GM19328 (cell line): Measurements from ENCODE around the gene GPR17.

ENCODE experiments used
- ATAC-seq: cut with Tn5 transposase; IDR thresholded peaks from one replicate; pipeline ENCODE4 v1.9.1; 2021; ENCODE audit warnings: mild to moderate bottlenecking, moderate library complexity; ENCODE audit not compliant: unreplicated experiment

Gene GPR17

DNA sequence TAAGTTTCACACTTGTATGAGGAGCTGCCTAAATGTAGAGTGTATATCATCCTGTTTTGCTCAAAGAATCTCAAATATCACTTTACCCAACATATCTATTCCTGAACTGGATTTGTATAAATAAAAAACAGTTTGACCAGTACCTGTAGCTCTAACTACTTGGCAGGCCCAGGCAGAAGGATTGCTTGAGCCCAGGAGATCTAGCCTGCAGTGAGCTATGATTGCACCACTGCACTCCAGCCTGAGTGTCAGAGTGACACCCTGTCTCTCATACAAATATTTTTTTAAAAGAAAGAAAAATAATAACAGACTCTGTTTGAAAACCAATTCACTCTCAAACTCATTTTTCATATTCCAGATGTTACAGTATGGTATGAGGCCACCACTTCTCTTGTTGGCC is 37.1 kb downstream of the GPR17 start:
- no peak for ATAC-seq

GRCh38 chr2:127683757-127684156 is 37.8 kb downstream of the GPR17 start:
- no peak for ATAC-seq

DNA sequence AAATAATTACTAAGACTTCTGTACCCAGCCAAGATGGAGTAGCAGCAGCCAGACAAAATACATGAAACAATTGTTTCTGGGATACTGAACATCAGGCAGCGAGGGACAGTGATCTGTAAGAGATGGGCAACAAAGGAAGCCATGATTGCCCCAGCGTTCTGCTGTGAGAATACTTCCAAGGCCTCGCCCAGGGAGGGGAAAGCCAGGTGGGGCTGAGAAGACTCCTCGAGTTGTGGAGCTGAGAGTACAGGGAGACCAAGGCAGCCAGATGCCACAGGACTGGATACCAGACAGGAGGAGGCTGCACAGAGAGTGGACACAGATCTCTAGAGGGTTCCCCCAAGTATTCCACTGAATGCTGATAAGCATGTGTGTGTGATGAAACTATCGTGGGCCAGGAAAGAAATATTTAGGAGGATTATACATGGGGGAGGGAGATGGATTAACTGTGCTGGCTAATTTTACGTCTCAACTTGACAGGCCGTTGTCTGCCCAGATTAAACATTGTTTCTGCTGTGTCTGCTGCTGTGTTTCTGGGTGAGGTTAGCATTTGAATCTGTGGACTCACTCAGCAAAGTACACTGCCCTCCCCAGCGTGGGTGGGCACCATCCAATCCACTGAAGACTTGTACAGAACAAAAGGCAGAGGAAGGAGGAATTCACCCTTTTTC is 39.6 kb downstream of the GPR17 start:
- ATAC-seq: no peak

DNA sequence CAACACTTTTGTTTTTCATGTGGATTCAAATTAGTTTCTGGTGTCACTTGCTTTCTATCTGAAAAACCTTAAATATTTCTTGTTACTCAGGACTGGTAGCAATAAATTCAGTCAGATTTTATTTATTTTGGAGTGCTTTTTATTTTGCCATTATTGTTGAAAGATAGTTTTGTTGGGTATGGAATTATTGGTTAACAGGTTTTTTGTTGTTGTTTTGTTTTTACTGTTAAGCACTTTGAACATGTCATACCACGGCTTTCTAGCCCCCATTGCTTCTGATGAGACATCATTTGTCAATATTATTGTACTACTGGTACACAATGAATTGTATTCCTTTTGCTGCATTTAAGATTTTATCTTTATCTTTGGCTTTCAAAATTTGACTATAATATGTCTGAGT is 42.5 kb downstream of the GPR17 start:
- no peak for ATAC-seq

- no peak for ATAC-seq
Measured at GRCh38 chr2:127690696-127691095, 44.7 kb downstream of the GPR17 start.

- no peak for ATAC-seq
Measured at GRCh38 chr2:127694986-127695385, 49.0 kb downstream of the GPR17 start.

GRCh38 chr2:127695491-127696472 is 49.8 kb downstream of the GPR17 start:
- no peak for ATAC-seq

GRCh38 chr2:127697482-127698180 is 51.7 kb downstream of the GPR17 start:
- no peak for ATAC-seq

DNA sequence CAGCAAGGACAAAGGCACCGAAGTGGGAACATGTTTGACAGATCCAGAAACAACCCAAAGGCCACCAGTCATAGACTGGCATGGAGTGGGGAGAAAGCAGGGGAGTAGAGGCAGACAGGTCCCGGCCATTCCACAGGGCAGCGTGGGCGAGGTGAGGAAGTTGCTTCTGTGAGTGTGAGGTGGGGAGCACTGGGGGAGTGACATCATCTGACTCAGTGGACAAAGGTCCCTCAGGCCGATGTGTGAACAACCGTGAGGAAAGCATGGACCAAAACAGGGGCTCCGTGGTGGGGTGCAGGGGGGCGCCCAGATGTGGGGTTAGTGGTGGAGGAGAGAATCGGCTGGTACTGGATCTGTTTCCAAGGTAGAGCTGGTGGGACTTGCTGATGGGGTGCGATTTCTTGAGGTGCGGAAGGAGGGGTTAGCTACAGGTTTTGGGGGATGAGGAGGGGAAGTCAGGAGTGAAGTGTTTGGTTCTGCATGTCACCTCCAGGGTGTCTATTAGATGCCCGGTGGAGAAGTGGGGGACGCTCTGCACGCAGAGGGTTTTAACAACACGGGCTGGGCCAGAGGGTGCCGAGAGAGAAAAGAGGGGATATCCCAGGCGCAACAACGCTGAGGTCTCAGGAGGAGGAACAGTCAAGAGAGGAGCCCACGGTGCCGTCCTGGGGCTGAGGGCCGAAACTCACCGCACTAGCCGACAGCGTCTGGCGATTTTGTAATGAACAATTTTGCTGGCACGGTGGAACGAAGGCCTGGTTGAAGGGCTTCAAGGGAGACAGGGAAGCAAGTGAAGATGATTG is 52.8 kb downstream of the GPR17 start:
- no peak for ATAC-seq

DNA sequence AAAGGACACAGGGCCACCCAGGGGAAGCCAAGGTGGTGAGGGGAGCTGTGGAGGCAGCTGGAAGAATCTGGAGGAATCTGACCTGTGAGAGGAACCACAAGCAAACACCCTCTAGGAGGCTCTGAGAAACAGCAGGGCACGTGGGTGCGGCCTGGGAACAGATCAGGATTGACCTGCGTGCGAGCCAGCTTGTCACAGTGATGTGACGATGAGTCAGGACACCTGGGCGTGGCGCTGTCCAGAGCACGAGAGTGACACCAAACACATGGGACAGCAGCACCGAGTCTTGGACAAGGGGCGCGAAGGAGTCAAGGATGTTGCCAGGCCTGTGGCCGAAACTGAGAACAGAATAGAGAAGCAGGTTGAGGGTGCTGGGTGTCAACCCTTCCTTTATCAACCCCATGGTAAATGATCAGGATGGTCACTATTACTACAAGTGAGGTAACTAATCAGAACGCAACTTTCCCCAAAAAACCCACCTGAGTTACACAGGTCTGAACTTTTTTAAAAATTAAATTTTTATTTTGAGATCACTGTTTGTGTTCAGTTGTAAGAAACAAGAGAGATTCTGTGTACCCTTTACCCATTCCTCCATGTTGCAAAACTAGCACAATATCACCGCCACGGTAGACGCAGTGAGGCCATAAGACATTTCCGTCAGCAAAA is 54.7 kb downstream of the GPR17 start:
- ATAC-seq: peak; percentile 44

GRCh38 chr2:127701193-127701650 is 55.3 kb downstream of the GPR17 start, which contains the start of gene SFT2D3:
TSS of gene SFT2D3 (plus strand) at chr2:127701497. CDS start at chr2:127701529, 32 bp downstream.
- peak; percentile 59 for ATAC-seq

DNA sequence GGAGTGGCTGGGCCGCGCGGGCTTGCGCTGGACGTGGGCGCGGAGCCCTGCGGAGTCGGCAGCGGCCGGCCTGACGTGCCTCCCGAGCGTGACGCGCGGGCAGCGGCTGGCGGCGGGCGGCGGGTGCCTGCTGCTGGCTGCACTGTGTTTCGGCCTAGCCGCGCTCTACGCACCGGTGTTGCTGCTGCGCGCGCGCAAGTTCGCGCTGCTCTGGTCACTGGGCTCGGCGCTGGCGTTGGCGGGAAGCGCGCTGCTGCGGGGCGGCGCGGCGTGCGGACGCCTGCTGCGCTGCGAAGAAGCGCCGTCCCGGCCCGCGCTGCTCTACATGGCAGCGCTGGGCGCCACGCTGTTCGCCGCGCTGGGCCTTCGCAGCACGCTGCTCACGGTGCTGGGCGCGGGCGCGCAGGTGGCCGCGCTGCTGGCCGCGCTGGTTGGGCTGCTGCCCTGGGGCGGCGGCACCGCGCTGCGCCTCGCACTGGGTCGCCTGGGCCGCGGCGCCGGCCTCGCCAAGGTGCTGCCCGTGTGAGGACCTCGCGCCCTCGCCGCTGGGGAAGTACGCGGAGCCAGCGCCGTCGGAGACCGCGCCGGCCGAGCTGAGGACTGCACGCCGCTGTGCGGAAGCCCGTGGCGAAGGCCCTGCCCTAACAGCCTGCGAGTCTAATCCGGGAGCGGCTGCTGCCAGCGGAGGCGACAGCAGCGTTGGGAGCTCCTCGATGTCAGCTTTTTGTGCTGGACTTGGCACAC is 55.9 kb downstream of the GPR17 start:
- ATAC-seq: peak; percentile 41
